GM04503 (cell line): Measurements from ENCODE around the gene JUND.
"Not testable (repeated sequence)": the region's sequence is repeated elsewhere in the genome, so short reads cannot be mapped to it uniquely, and the experiment has no call there.

ENCODE experiments used
- DNase-seq: peaks from one replicate; pipeline ENCODE4 v3.0.0-alpha.2; 2012; ENCODE audit warnings: low read depth

The JUND gene

GRCh38 chr19:18281082-18282020, at the start of gene JUND:
Gene JUND, minus strand, starts transcription at chr19:18281622. Its CDS starts 138 bp downstream, at chr19:18281484.
- no peak for DNase-seq

DNA sequence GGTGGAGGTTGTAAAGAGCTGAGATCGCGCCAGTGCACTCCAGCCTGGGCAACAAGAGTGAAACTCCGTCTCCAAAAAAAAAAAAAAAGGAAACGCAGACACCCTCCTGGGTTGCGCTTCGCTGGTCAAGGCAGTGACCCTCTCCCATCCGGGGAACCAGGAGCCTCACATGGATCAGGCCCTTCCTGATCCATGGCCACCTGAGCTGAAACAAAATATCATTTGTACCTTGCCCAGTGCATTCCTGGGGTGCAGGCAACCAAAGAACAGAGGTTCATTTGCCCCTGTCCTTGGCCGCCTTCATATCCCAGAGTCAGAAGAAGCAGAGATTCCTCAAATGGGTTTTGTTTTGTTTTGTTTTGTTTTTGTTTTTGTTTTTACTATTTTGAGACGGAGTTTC, 49.4 kb upstream of the JUND start:
- DNase-seq: no peak

GRCh38 chr19:18329035-18329376, 47.6 kb upstream of the JUND start:
- no peak for DNase-seq

DNA sequence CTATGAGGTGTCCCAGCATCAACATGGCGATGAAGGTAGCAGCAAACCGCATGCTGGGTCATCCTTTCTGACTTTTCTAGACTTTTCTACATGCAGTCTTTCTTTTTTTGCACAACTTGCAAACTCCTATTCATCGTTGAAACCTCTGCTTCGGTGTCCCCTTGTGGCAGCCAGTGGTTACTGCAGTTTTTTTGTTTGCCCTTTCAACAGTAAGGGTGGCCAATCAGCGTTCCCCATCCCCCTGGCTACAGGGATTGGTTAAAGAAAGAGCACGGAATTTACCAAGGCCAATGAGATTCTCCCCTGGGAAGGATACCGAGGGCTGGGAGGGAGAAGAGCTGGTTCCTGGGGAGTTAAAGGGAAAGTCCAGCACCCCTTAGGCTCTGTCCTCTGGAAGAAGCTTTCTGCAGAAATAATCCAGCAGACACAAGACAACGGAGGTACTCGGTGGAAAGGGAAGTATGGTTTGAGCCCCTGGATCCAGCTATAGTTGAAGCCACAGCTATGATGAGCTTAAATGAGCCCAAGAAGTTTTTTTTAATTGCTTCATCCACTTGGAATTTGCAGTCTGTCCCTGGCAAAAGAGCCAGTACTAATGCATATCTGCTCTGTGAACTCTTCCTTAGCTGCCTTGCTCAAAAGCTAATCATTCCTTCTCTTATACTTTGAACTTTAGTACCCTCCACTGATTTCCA, 47.1 kb upstream of the JUND start:
- peak; percentile 96 for DNase-seq

DNA sequence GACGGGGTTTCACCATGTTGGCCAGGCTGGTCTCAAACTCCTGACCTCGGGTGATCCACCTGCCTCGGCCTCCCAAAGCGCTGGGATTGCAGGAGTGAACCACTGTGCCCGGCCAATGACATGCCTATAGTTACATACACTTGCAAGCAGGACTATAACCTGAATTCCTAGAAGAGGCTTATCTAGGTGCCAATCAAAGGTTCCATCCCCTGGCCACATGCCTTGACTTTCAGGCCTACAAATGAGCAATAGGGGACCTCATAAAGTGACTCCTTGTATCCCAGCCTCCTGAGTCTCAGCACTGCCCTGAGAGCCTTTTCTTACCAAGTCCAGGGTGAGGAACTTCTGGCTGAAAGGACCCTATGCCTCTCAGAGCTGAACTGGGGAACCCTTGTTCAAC, 45.4 kb upstream of the JUND start:
- no peak for DNase-seq

- DNase-seq: not testable (repeated sequence)
These were observed 42.9 kb upstream of the JUND start for GRCh38 chr19:18324373-18324731.

GRCh38 chr19:18322759-18323460, 41.5 kb upstream of the JUND start, which contains the start of gene LSM4:
Gene LSM4, minus strand, starts transcription at chr19:18323076. Its CDS starts 56 bp downstream, at chr19:18323020.
- peak; percentile 65 for DNase-seq

- no peak for DNase-seq
These were observed 40.9 kb upstream of the JUND start for GRCh38 chr19:18322318-18322758.

GRCh38 chr19:18321734-18322102, 40.3 kb upstream of the JUND start:
- DNase-seq: no peak

GRCh38 chr19:18320865-18321733, 39.7 kb upstream of the JUND start:
- no peak for DNase-seq

DNA sequence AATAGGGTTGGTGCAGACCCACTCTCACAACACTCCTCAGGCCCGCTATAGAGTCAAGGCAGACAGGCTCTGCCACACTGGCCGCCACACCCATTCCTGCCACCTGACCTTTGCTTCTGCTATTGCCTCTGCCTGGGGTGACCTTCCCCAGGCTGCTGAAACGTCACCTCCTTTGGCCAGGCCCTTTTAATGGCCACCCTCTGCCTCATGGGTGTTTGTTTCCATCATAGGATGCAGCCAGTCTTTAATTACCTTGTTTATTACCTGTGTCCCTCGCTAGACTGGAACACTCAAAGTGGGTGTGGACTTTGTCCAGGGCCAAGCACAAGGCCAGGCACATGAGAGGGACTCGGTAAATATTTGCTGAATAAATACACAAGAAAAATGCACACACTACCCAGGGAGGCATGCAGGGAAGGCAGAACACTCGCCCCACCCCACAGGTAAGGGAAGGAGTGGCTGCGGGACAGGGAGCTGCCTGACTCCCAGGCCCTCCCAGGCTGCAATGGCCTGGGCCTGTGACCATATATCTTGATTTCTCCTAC, 38.2 kb upstream of the JUND start:
- DNase-seq: no peak

DNA sequence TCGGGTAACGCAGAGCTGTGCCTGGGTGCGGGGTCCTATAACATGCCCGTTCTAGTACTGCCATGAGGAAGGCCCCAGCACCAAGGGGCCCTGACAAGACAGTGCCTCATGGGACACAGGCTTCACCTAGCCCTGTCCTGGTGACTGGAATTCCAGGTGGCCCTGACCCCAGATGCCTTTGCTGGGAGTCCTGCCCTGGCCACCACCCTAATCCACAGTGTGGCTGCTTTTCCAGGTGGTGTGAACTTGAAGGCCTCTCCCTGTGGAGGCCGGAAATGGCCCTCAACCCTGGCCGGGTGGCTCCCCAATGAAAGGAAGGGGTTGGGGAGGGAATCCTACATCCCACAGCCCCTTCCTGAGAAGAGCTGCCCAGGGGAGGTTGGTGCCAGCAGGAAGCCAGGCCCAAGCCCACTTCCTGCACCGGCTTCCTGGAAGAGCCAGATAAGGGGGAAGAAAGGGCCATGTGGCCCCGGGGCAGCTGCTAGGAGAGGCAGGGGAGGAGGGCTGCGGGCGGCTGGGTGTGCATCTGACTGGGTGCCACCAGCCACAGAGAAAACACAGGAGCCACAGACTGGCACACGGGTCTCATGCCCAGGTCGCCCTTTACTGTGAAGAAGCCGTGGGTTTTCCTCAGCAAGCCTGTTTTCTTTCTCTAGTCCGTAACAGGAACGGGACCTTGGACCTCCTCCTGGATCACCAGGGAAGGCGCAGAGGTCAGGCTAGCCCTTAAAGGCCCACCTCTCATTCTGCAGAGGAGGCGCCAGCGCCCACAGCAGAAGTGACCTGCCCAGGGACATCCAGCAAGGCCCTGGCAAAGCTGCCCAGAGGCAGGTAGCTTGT, 36.8 kb upstream of the JUND start:
- no peak for DNase-seq

GRCh38 chr19:18313398-18313797, 32.0 kb upstream of the JUND start:
- no peak for DNase-seq

GRCh38 chr19:18312092-18312534, 30.7 kb upstream of the JUND start:
- no peak for DNase-seq

DNA sequence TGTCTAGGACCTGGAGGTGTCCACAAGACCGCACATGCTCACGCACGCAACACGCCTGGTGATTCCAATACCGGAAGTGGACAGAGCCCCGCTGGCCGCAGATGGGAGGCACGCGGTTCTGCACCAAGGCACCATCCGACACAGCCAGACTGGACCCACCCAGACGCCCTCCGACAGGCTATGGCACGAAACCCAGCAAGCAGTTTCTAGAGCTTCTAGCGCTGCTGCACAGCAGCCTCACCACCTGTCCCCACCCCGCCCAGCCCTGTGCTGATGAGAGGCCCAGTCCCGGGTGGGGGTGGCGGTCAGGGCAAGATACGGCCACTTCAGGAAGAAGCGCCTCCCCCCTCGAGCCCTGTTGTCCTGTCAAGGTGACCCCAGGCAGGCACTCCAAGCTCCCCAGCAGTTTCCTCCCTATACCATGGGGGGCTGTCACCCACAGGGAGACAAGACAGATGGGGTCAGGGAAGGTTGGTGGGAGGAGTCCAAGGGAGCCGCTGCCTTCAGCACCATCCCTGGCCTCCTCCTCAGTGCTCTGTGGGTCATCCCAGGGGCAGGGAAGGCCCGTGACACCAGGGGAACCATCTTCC, 30.2 kb upstream of the JUND start:
- DNase-seq: no peak

DNA sequence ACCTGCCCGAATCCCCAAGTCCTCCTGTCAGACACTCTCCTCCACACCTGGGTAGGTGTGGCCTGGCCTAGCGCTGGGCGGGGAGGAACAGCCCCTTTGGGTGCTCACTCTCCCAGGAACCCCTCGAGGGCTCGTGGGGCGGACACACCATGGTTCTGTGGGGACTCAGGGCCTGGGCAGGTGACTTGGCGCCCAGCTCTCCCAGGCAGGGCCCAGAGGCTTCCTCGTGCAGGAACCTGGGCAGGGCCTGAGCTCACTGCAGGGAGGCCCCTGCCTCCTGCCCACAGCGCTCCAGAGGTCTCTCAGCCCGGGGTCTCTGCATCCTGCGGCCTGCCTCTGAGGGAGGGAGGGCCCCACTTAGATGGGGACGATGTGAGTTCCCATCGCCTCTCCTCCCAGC, 29.5 kb upstream of the JUND start:
- no peak for DNase-seq

DNA sequence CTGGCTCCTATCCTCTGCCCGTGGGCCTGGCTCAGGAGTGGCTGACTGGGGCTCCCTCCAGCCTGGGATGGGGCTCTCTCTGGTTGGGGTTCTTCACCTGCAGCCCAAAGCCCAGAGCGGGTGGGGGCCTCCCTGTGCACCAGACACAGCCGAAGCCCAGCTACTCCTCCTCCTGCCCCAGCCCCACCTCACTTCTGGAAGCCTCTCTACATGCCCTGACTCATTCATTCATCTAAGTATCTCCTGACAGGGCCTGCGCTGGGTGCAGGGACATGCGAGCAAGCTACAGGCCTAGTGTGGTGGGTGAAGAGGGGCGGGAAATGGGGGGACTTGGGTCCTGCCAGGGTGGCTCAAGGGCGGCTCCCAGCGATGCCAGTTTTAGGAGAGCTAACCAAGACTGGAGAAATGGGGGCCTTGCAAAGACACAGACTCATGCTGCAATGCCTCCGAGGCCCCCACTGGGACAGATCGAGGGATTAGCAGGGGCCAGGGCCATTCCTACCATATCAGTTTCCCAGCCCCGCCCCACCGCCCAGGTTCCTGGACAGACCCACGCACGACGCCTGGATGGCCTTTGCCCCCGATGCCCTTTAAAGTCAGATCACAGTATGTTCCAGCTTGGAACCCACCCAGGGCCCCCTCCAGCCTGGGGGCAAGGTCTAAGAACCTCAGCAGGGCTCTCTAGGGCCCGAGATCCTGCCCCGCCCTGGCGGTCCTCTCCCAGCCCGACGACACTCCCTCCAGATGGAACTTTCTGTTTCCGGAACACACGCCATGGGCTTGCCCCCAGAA, 28.9 kb upstream of the JUND start:
- no peak for DNase-seq

- no peak for DNase-seq
These were observed 28.2 kb upstream of the JUND start for GRCh38 chr19:18309525-18310064.

DNA sequence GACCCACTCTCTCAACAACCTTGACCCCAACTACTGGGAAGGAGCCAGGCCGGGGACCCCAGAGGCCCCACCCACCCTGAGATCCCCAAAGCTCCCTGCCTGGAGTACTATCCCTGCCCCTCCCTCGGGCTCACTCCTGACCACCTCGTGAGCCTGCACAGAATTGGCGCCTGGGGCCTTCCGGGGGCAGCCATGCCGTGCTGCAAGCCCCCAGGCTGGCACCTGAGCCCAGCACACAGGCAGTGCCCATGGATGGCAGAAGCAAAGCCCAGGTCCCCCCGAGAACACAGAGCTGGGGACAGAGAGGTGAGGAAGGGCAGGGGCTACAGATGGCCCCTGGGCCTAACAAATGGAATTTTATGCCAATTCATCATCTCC, 27.5 kb upstream of the JUND start:
- no peak for DNase-seq
